ENCODE data around the gene MRFAP1L1. TPM values are rescaled to one million over a fixed set of nuclear protein-coding genes. Genes with fewer than 3 reads are reported as not detected.
"Not testable (repeated sequence)": the region's sequence is repeated elsewhere in the genome, so short reads cannot be mapped to it uniquely, and the experiment has no call there.

MRFAP1L1 gene
- total and polyA plus RNA-seq, 9 of the 15 experiments (the other 6 are each of a cell fraction or from before 2014, with no cell fraction given) = 37.6 to 111 (median 83.8) TPM

GRCh38 chr4:6673191-6673659 lies 36.4 kb downstream of the MRFAP1L1 start:
- peak; percentile 33 for ATAC-seq
- H3K4me2 ChIP-seq (ENCODE audit: insufficient read depth, low read length) = peak overlapping the region; percentile 90
- in situ Hi-C loops (cut with MboI); H3K27me3 ChIP-seq (ENCODE audit: control insufficient read depth in 2 of 2, insufficient read depth in 2 of 2, low read length in 2 of 2); intact Hi-C loops (cut with micrococcal nuclease); FAIRE-seq; H3K9me3 ChIP-seq (replicated peaks; ENCODE audit: control insufficient read depth, insufficient read depth, low read depth, low read length); H3K9me1 ChIP-seq (ENCODE audit: control insufficient read depth, insufficient read depth, low read length): not testable (repeated sequence)
- H3K4me1 ChIP-seq (replicated peaks in 1 of 2; ENCODE audit: control insufficient read depth in 2 of 2, insufficient read depth in 2 of 2, low read length in 2 of 2) = peaks cover 26 to 33% of the 10 kb centered on the region in 2 experiments
- H3K79me2 ChIP-seq (ENCODE audit: control insufficient read depth, insufficient read depth, low read length) = peaks cover 40% of the 10 kb centered on the region
- H2AFZ ChIP-seq (ENCODE audit: low read depth, low read length) = peak overlapping the region; percentile 98
- H3K27ac ChIP-seq (ENCODE audit: extremely low read depth, low read depth, low read length) = peak overlapping the region; percentile 99
- BruUV-seq (replicated peaks) = TSS peak; percentile 96
- peaks cover 28% of the 10 kb centered on the region; the same call in 1 of the 2 replicates for H4K20me1 ChIP-seq (replicated peaks; ENCODE audit: control insufficient read depth, insufficient read depth, low read length)
- H3K4me3 ChIP-seq = peak overlapping the region; percentile 95
- peaks cover 31% of the 10 kb centered on the region for H3K36me3 ChIP-seq (ENCODE audit: control insufficient read depth, insufficient read depth, low read length)
- peak overlapping the region; percentile 90 to 96; a peak in 3 of 4 replicates for H3K9ac ChIP-seq (ENCODE audit: insufficient read depth in 1 of 2, low read depth in 2 of 2, low read length in 2 of 2)
- DNase-seq (ENCODE audit: extremely low read depth in 1 of 4, low spot score in 3 of 4) = peak in 1 of 4 experiments; percentile 76
- CTCF ChIA-PET (ENCODE audit: low intra/inter-chr PET ratio) = interaction anchor here (0.7 to 0.8 kb wide), 2 partner anchors 45 to 854 kb away, joined by 3 read pairs; no protein-coding TSS in a partner anchor
- POLR2A ChIA-PET = interaction anchor here (0.7 to 5.4 kb wide), 19 partner anchors 8 to 239 kb away, joined by 3 to 40 read pairs (median 7); partner anchors contain the start of genes MAN2B2, MRFAP1 and S100P
- whole genome bisulfite sequencing (ENCODE audit: insufficient coverage, low coverage, missing lambda C conversion rate) = 14% methylated on average over 10 of the region's 14 CpGs
- peak; percentile 89 for TF ChIP-seq CC2D1A (IDR thresholded peaks at IDR 0.05)
- TF ChIP-seq GTF2E2 (tag; IDR thresholded peaks at IDR 0.05) = peak; percentile 87; the same call in 1 of the 2 replicates
- peak; percentile 98 for TF ChIP-seq POLR2H (tag; IDR thresholded peaks at IDR 0.05; ENCODE audit: low read depth)
- TF ChIP-seq HDAC3 (IDR thresholded peaks at IDR 0.05; ENCODE audit: borderline replicate concordance, partially characterized antibody) = peak; percentile 36
- TF ChIP-seq PTBP1 (IDR thresholded peaks at IDR 0.05; ENCODE audit: low read depth, low read length) = 0 out of 2 replicates have a peak, but pooled peaks have one; percentile 28
- TF ChIP-seq PML (IDR thresholded peaks at IDR 0.05; ENCODE audit: low read length) = peak; percentile 93
- TF ChIP-seq MIER1 (IDR thresholded peaks at IDR 0.05; ENCODE audit: low read depth) = 0 out of 2 replicates have a peak, but pooled peaks have one; percentile 24
- TF ChIP-seq TGIF2 (CRISPR knock-in tag; IDR thresholded peaks at IDR 0.05) = 0 out of 2 replicates have a peak, but pooled peaks have one; percentile 19
- peak; percentile 37; the same call in 1 of the 2 replicates for TF ChIP-seq TRIM28 (IDR thresholded peaks at IDR 0.05)
- peak; percentile 30; the same call in 1 of the 2 replicates for TF ChIP-seq ZNF668 (CRISPR knock-in tag; IDR thresholded peaks at IDR 0.05)
- peak; percentile 77 to 96 for TF ChIP-seq AFF1 (IDR thresholded peaks at IDR 0.05; ENCODE audit: low read depth in 1 of 2, partially characterized antibody in 2 of 2)
- 0 out of 2 replicates have a peak, but pooled peaks have one; percentile 17 for TF ChIP-seq ZNF589 (CRISPR knock-in tag; IDR thresholded peaks at IDR 0.05; ENCODE audit: low read depth)
- TF ChIP-seq MTA3 (IDR thresholded peaks at IDR 0.05; ENCODE audit: borderline replicate concordance) = peak; percentile 98
- TF ChIP-seq POLR2A (conservative IDR thresholded peaks at IDR 0.05) = peak; percentile 100
- TF ChIP-seq RCOR1 (IDR thresholded peaks at IDR 0.05; ENCODE audit: borderline replicate concordance in 1 of 2, low read depth in 2 of 2, low read length in 2 of 2) = 0 out of 4 replicates have a peak, but pooled peaks of 1 of the 2 experiments have one; percentile 26
- TF ChIP-seq ARHGAP35 (IDR thresholded peaks at IDR 0.05; ENCODE audit: partially characterized antibody) = peak; percentile 19
- peak; percentile 97 for TF ChIP-seq SREBF1 (IDR thresholded peaks at IDR 0.05; ENCODE audit: borderline replicate concordance, low read depth, low read length)
- peak; percentile 69 for TF ChIP-seq NCOR1 (IDR thresholded peaks at IDR 0.05)
- TF ChIP-seq ASH1L (IDR thresholded peaks at IDR 0.05; ENCODE audit: borderline replicate concordance, low read depth, partially characterized antibody) = peak; percentile 78
